Measurements from ENCODE around the gene EDAR. TPM values are rescaled to one million over a fixed set of nuclear protein-coding genes. Genes with fewer than 3 reads are reported as not detected.

Gene EDAR
- polyA plus RNA-seq, 2 of the 4 experiments (the other 2 are of a cell fraction): 0.05 to 0.26 TPM

DNA sequence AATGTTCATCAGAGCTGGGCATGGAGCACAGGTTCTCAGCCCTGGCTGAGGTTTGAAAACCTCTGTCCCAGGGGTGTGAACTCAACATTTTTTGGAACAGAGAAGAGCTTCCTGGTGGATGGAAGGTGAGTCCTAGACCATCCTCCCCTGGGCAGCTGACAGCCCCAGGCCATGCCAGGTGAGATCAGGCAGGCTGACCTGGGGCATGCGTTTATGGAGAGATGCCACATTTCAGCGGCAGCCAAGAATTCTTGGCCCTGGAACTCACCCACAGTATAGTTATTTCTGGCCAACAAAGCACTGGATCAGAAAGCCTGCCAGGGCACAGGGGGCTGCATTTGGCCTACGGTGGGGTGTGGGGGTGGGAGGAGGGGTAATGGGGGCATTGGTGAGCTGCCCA is 83.8 kb downstream of the EDAR start:
- Histone ChIP-seq H3K27ac (no peak overlapping the region), H3K4me3 (no peak overlapping the region), H3K4me1 (no peaks in the 10 kb centered on the region), H3K9me3 (no peaks in the 10 kb centered on the region), H3K4me2 (no peak overlapping the region)
- 89% methylated on average over 3 of the region's 3 CpGs for WGBS (ENCODE audit: missing lambda C conversion rate)
- no peak for DNase-seq (ENCODE audit: low read depth in 1 of 2, low spot score in 1 of 2)
- no peak for TF ChIP-seq RARB (CRISPR knock-in tag; IDR thresholded peaks at IDR 0.05)
- TF ChIP-seq GATA3 (IDR thresholded peaks at IDR 0.05; ENCODE audit: borderline replicate concordance): no peak
- no peak for TF ChIP-seq JUN (IDR thresholded peaks at IDR 0.05)
- no peak for TF ChIP-seq RAD21 (conservative IDR thresholded peaks at IDR 0.05 in 1 of 2, IDR thresholded peaks at IDR 0.05 in 1 of 2)
- TF ChIP-seq, protein P1, sequence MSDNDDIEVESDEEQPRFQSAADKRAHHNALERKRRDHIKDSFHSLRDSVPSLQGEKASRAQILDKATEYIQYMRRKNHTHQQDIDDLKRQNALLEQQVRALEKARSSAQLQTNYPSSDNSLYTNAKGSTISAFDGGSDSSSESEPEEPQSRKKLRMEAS (IDR thresholded peaks at IDR 0.05): no peak
- TF ChIP-seq CHD4 (IDR thresholded peaks at IDR 0.05; ENCODE audit: borderline replicate concordance): no peak
- no peak for TF ChIP-seq EHMT2 (IDR thresholded peaks at IDR 0.05; ENCODE audit: low read depth)
- TF ChIP-seq, protein P2, sequence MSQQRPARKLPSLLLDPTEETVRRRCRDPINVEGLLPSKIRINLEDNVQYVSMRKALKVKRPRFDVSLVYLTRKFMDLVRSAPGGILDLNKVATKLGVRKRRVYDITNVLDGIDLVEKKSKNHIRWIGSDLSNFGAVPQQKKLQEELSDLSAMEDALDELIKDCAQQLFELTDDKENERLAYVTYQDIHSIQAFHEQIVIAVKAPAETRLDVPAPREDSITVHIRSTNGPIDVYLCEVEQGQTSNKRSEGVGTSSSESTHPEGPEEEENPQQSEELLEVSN (IDR thresholded peaks at IDR 0.05; ENCODE audit: borderline replicate concordance, low read depth): no peak
- TF ChIP-seq, protein P3, sequence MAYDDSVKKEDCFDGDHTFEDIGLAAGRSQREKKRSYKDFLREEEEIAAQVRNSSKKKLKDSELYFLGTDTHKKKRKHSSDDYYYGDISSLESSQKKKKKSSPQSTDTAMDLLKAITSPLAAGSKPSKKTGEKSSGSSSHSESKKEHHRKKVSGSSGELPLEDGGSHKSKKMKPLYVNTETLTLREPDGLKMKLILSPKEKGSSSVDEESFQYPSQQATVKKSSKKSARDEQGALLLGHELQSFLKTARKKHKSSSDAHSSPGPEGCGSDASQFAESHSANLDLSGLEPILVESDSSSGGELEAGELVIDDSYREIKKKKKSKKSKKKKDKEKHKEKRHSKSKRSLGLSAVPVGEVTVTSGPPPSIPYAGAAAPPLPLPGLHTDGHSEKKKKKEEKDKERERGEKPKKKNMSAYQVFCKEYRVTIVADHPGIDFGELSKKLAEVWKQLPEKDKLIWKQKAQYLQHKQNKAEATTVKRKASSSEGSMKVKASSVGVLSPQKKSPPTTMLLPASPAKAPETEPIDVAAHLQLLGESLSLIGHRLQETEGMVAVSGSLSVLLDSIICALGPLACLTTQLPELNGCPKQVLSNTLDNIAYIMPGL (CRISPR knock-in tag; IDR thresholded peaks at IDR 0.05; ENCODE audit: borderline replicate concordance): no peak
- no peak for TF ChIP-seq TFCP2L1 (CRISPR knock-in tag; IDR thresholded peaks at IDR 0.05)
- no peak for TF ChIP-seq CBX8 (IDR thresholded peaks at IDR 0.05)
- TF ChIP-seq ZFP36 (IDR thresholded peaks at IDR 0.05; ENCODE audit: borderline replicate concordance, partially characterized antibody): no peak
- TF ChIP-seq ZSCAN20 (CRISPR knock-in tag; IDR thresholded peaks at IDR 0.05): no peak
- no peak for TF ChIP-seq BHLHE40 (IDR thresholded peaks at IDR 0.05; ENCODE audit: low read depth, low read length)
- no peak for TF ChIP-seq NR3C1 (IDR thresholded peaks at IDR 0.05)
- no peak for TF ChIP-seq ZNF302 (CRISPR knock-in tag; IDR thresholded peaks at IDR 0.05)
- no peak for TF ChIP-seq RCOR1 (IDR thresholded peaks at IDR 0.05; ENCODE audit: low read depth, low read length)
- no peak for TF ChIP-seq JUNB (IDR thresholded peaks at IDR 0.05)
- ChIA-PET POLR2A (no interaction called here), CTCF (interaction anchor here (1.4 to 2.1 kb wide), 2 partner anchors 11 to 24 kb away, joined by 3 to 7 read pairs; no protein-coding TSS in a partner anchor)
- no peak for FAIRE-seq
- ATAC-seq: no peak

DNA sequence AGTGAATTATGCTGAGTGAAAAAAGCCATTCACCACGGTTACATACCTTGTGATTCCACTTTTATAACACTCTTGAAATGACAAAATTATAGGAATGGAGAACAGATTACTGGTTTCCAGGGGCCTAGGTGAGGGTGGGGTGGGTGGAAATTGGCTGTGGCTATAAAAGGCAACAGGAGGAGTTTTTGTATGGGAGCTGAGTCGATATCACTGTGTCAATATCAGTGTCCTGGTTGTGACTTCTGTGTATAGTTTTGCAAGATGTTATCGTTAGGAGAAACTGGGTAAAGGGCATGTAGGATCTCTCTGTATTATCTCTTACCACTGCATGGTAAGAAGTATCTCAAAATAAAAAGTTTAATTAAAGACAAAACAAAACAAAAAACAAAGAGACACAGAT is 84.3 kb downstream of the EDAR start:
- POLR2A ChIA-PET: no interaction called here
- FAIRE-seq: no peak
- Histone ChIP-seq H3K9me3 (no peaks in the 10 kb centered on the region), H3K4me1 (no peaks in the 10 kb centered on the region), H3K27ac (no peak overlapping the region), H3K4me2 (no peak overlapping the region), H3K4me3 (no peak overlapping the region)
- whole genome bisulfite sequencing (ENCODE audit: missing lambda C conversion rate): 36% methylated on average over 3 of the region's 3 CpGs
- no peak for DNase-seq (ENCODE audit: low read depth in 1 of 2, low spot score in 1 of 2)
- TF ChIP-seq, protein P4, sequence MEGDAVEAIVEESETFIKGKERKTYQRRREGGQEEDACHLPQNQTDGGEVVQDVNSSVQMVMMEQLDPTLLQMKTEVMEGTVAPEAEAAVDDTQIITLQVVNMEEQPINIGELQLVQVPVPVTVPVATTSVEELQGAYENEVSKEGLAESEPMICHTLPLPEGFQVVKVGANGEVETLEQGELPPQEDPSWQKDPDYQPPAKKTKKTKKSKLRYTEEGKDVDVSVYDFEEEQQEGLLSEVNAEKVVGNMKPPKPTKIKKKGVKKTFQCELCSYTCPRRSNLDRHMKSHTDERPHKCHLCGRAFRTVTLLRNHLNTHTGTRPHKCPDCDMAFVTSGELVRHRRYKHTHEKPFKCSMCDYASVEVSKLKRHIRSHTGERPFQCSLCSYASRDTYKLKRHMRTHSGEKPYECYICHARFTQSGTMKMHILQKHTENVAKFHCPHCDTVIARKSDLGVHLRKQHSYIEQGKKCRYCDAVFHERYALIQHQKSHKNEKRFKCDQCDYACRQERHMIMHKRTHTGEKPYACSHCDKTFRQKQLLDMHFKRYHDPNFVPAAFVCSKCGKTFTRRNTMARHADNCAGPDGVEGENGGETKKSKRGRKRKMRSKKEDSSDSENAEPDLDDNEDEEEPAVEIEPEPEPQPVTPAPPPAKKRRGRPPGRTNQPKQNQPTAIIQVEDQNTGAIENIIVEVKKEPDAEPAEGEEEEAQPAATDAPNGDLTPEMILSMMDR (IDR thresholded peaks at IDR 0.05): no peak
- TF ChIP-seq RCOR1 (IDR thresholded peaks at IDR 0.05; ENCODE audit: low read depth, low read length) (no peak), ZFP36 (IDR thresholded peaks at IDR 0.05; ENCODE audit: borderline replicate concordance, partially characterized antibody) (no peak), RFX5 (IDR thresholded peaks at IDR 0.05) (no peak), FOSL2 (IDR thresholded peaks at IDR 0.05) (no peak), FOSL2 (CRISPR knock-in tag; IDR thresholded peaks at IDR 0.05) (no peak), JUN (IDR thresholded peaks at IDR 0.05) (no peak), CHD4 (IDR thresholded peaks at IDR 0.05; ENCODE audit: borderline replicate concordance) (no peak), CEBPB (IDR thresholded peaks at IDR 0.05) (no peak), ZC3H11A (IDR thresholded peaks at IDR 0.05) (no peak), RNF2 (IDR thresholded peaks at IDR 0.05; ENCODE audit: borderline replicate concordance, low read depth) (no peak), GATA3 (IDR thresholded peaks at IDR 0.05; ENCODE audit: borderline replicate concordance) (no peak)
- TF ChIP-seq, protein P5, sequence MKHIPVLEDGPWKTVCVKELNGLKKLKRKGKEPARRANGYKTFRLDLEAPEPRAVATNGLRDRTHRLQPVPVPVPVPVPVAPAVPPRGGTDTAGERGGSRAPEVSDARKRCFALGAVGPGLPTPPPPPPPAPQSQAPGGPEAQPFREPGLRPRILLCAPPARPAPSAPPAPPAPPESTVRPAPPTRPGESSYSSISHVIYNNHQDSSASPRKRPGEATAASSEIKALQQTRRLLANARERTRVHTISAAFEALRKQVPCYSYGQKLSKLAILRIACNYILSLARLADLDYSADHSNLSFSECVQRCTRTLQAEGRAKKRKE (CRISPR knock-in tag; IDR thresholded peaks at IDR 0.05; ENCODE audit: low read depth): no peak
- CTCF ChIA-PET: interaction anchor here (1.0 to 2.1 kb wide), 3 partner anchors 11 to 24 kb away, joined by 3 to 7 read pairs (median 3); no protein-coding TSS in a partner anchor
- ATAC-seq: no peak
